Trophoblast cell (in vitro differentiated cells and primary cell): Measurements from ENCODE around the gene GASK1B.

Experiments used
- DNase-seq, 2 donors: peaks; one replicate each; pipeline ENCODE4 v3.0.0-alpha.2; 2016
- H2AFZ ChIP-seq: 2 replicates; pipeline ENCODE4 v1.6.1; 2013; ENCODE audit warnings: low read length, moderate library complexity, mild to moderate bottlenecking; ENCODE audit not compliant: insufficient read depth, poor library complexity
- H2AK5ac ChIP-seq: 2 replicates; pipeline ENCODE4 v1.6.1; 2013; ENCODE audit warnings: mild to moderate bottlenecking, low read length
- H2BK120ac ChIP-seq: 2 replicates; pipeline ENCODE4 v1.6.1; 2013; ENCODE audit warnings: low read length, mild to moderate bottlenecking, moderate library complexity; ENCODE audit not compliant: insufficient read depth, poor library complexity
- H2BK12ac ChIP-seq: 2 replicates; pipeline ENCODE4 v1.6.1; 2013; ENCODE audit warnings: mild to moderate bottlenecking, low read length, moderate library complexity
- H2BK5ac ChIP-seq: 2 replicates; pipeline ENCODE4 v1.6.1; 2013; ENCODE audit warnings: low read length, low read depth, moderate library complexity, mild to moderate bottlenecking; ENCODE audit not compliant: poor library complexity
- H3K14ac ChIP-seq: 2 replicates; pipeline ENCODE4 v1.6.1; 2013; ENCODE audit warnings: mild to moderate bottlenecking, low read length
- H3K18ac ChIP-seq: 2 replicates; pipeline ENCODE4 v1.6.1; 2013; ENCODE audit warnings: mild to moderate bottlenecking, low read length
- H3K23ac ChIP-seq: 2 replicates; pipeline ENCODE4 v1.6.1; 2013; ENCODE audit warnings: low read length
- H3K27ac ChIP-seq: 2 replicates; pipeline ENCODE4 v1.5.1; 2013; ENCODE audit warnings: low read depth, mild to moderate bottlenecking, inconsistent platforms, low read length, moderate library complexity
- H3K27me3 ChIP-seq: 2 replicates; pipeline ENCODE4 v1.6.1; 2013; ENCODE audit warnings: inconsistent platforms, mild to moderate bottlenecking, low read length, moderate library complexity; ENCODE audit not compliant: insufficient read depth
- H3K36me3 ChIP-seq, 2 experiments: 1 replicate in 1 of 2; 2 replicates in 1 of 2; pipeline ENCODE4 v1.6.1; 2013; ENCODE audit warnings: low read length in 2 of 2, mild to moderate bottlenecking in 2 of 2, moderate library complexity in 1 of 2; ENCODE audit not compliant: insufficient read depth in 2 of 2, control insufficient read depth in 1 of 2
- H3K4ac ChIP-seq: 2 replicates; pipeline ENCODE4 v1.6.1; 2013; ENCODE audit warnings: low read depth, mild to moderate bottlenecking, low read length, moderate library complexity
- H3K4me1 ChIP-seq, 2 experiments: 1 replicate in 1 of 2; 2 replicates in 1 of 2; pipeline ENCODE4 v1.6.1; 2013; ENCODE audit warnings: low read length in 2 of 2, mild to moderate bottlenecking in 2 of 2, moderate library complexity in 1 of 2; ENCODE audit not compliant: insufficient read depth in 2 of 2, control insufficient read depth in 1 of 2
- H3K4me2 ChIP-seq: 2 replicates; pipeline ENCODE4 v1.6.1; 2013; ENCODE audit warnings: inconsistent platforms, mild to moderate bottlenecking, low read length, moderate library complexity
- H3K4me3 ChIP-seq: 2 replicates; pipeline ENCODE4 v1.5.1; 2013; ENCODE audit warnings: mild to moderate bottlenecking, low read depth, low read length, inconsistent platforms
- H3K79me1 ChIP-seq: one replicate; pipeline ENCODE4 v1.6.1; 2013; ENCODE audit warnings: low read length
- H3K79me2 ChIP-seq: 2 replicates; pipeline ENCODE4 v1.6.1; 2013; ENCODE audit warnings: low read length, mild to moderate bottlenecking; ENCODE audit not compliant: control insufficient read depth, insufficient read depth, poor library complexity
- H3K9ac ChIP-seq: 2 replicates; pipeline ENCODE4 v1.6.1; 2013; ENCODE audit warnings: mild to moderate bottlenecking, low read length
- H3K9me3 ChIP-seq: 2 replicates; pipeline ENCODE4 v1.6.1; 2013; ENCODE audit warnings: low read depth, mild to moderate bottlenecking, control low read depth, inconsistent platforms, low read length; ENCODE audit not compliant: insufficient read depth
- H4K12ac ChIP-seq: 2 replicates; pipeline ENCODE4 v1.6.1; 2013; ENCODE audit warnings: low read depth, mild to moderate bottlenecking, low read length, moderate library complexity
- H4K8ac ChIP-seq: 2 replicates; pipeline ENCODE4 v1.6.1; 2013; ENCODE audit warnings: low read depth, mild to moderate bottlenecking, low read length, moderate library complexity
- H4K91ac ChIP-seq: one replicate; pipeline ENCODE4 v1.6.1; 2013; ENCODE audit warnings: low read depth, mild to moderate bottlenecking, low read length, moderate library complexity
- WGBS: extraction: QIAGEN DNeasy Blood & Tissue Kit; methylation state at CpG from one replicate; pipeline ENCODE4 v1.1.7; 2013; ENCODE audit warnings: missing lambda C conversion rate; ENCODE audit not compliant: insufficient read length, insufficient coverage; ENCODE audit errors: extremely low coverage; 5-methylcytosine and 5-hydroxymethylcytosine counted together

The GASK1B gene

DNA sequence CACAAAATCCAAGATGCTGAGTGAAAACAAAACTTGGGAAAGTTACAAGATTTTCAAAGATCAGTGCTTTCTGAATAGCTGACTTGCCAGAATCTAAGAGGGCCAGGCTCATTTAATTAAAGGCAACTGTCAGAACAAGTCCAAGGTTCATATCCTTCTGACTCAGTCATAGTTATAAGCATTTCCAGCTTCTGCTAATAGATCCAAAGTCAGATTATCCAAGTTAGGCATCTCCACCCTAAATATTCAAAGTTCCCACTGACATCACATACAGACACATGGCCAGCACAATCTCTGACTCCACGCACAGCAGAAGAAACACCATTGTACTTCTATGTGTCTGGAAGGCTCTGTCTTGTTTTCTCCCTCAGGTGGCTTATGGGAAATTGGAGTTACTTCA lies 41.8 kb downstream of the GASK1B start:
- no peak overlapping the region for H3K4me3 ChIP-seq
- H3K27ac ChIP-seq = no peak overlapping the region
- no peak overlapping the region for H4K91ac ChIP-seq
- H3K9ac ChIP-seq = no peak overlapping the region
- no peak overlapping the region for H2BK120ac ChIP-seq
- H2AFZ ChIP-seq = no peak overlapping the region
- H3K79me1 ChIP-seq = no peaks in the 10 kb centered on the region
- no peaks in the 10 kb centered on the region for H3K79me2 ChIP-seq
- H4K8ac ChIP-seq = no peak overlapping the region
- no peak for DNase-seq
- H4K12ac ChIP-seq = no peak overlapping the region
- H3K4me2 ChIP-seq = no peak overlapping the region
- H3K36me3 ChIP-seq = peaks cover 0 to 3% of the 10 kb centered on the region in 2 experiments
- no peak overlapping the region for H3K18ac ChIP-seq
- no peaks in the 10 kb centered on the region for H3K4me1 ChIP-seq
- H3K14ac ChIP-seq = no peak overlapping the region
- no peak overlapping the region for H2BK12ac ChIP-seq
- no peak overlapping the region for H3K4ac ChIP-seq
- H3K27me3 ChIP-seq = no peaks in the 10 kb centered on the region
- H2BK5ac ChIP-seq = no peak overlapping the region
- H3K9me3 ChIP-seq = no peaks in the 10 kb centered on the region
- H3K23ac ChIP-seq = no peak overlapping the region
- no CpG with 5 or more reads among the region's 1 CpG for WGBS
- H2AK5ac ChIP-seq = no peak overlapping the region

DNA sequence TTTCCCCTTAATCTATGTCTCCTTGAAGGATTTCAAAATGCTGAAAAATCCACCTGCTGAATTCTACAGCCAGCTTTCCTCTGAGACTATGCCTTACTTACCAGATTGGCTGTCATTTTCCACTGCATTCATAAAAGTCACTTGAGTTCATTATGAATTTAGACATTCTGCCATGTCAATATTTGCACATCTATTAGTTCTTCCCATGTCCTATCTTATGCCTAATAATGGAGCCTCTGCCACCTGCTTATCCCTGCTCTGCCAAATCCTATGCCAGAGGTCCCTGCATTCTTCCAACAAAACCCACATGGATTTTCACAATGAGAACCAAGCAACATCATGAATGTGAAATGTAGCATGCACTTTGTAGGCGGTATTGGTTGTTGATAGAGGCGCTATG lies 42.6 kb downstream of the GASK1B start:
- H3K23ac ChIP-seq = no peak overlapping the region
- H2AK5ac ChIP-seq = no peak overlapping the region
- no peak overlapping the region for H2AFZ ChIP-seq
- H2BK5ac ChIP-seq = no peak overlapping the region
- H4K8ac ChIP-seq = no peak overlapping the region
- no peak overlapping the region for H3K4me3 ChIP-seq
- no peaks in the 10 kb centered on the region for H3K9me3 ChIP-seq
- no peak for DNase-seq
- H3K4me2 ChIP-seq = no peak overlapping the region
- H3K4me1 ChIP-seq = no peaks in the 10 kb centered on the region
- no peak overlapping the region for H4K12ac ChIP-seq
- no peak overlapping the region for H4K91ac ChIP-seq
- H3K4ac ChIP-seq = no peak overlapping the region
- no peak overlapping the region for H3K27ac ChIP-seq
- H3K27me3 ChIP-seq = no peaks in the 10 kb centered on the region
- H3K14ac ChIP-seq = no peak overlapping the region
- H2BK12ac ChIP-seq = no peak overlapping the region
- no peaks in the 10 kb centered on the region for H3K79me1 ChIP-seq
- no CpG with 5 or more reads among the region's 2 CpGs for WGBS
- no peak overlapping the region for H2BK120ac ChIP-seq
- H3K79me2 ChIP-seq = no peaks in the 10 kb centered on the region
- H3K36me3 ChIP-seq = peaks cover 0 to 3% of the 10 kb centered on the region in 2 experiments
- H3K9ac ChIP-seq = no peak overlapping the region
- no peak overlapping the region for H3K18ac ChIP-seq

DNA sequence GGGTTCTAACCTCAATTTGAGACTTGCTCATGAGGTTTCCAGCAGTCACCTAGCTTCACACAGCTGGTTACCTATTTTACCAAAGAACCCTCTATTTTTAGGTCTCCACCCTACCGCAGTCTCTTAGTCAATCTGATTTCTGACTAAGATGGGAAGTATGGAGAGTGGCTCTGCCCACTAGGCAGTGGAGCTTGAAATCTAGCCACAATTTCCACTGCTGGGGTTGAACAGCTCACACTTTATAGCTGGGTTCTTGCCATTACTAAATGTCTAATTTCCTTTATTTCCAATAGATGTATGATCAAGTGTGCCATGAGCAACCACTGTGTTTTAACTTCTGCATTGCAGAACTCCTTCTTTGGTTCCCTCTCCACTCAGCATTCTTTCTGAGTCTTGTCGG lies 43.1 kb downstream of the GASK1B start:
- no peaks in the 10 kb centered on the region for H3K27me3 ChIP-seq
- H2BK5ac ChIP-seq = no peak overlapping the region
- no CpG with 5 or more reads among the region's 2 CpGs for WGBS
- H2BK120ac ChIP-seq = no peak overlapping the region
- H3K9me3 ChIP-seq = no peaks in the 10 kb centered on the region
- no peak overlapping the region for H2AFZ ChIP-seq
- no peak overlapping the region for H4K12ac ChIP-seq
- H3K18ac ChIP-seq = no peak overlapping the region
- H4K8ac ChIP-seq = no peak overlapping the region
- H3K4me1 ChIP-seq = no peaks in the 10 kb centered on the region
- H4K91ac ChIP-seq = no peak overlapping the region
- no peak for DNase-seq
- no peak overlapping the region for H3K4ac ChIP-seq
- no peak overlapping the region for H3K23ac ChIP-seq
- H3K79me1 ChIP-seq = no peaks in the 10 kb centered on the region
- no peak overlapping the region for H2AK5ac ChIP-seq
- no peak overlapping the region for H3K14ac ChIP-seq
- H3K36me3 ChIP-seq = peaks cover 0 to 3% of the 10 kb centered on the region in 2 experiments
- H3K4me2 ChIP-seq = no peak overlapping the region
- H2BK12ac ChIP-seq = no peak overlapping the region
- no peaks in the 10 kb centered on the region for H3K79me2 ChIP-seq
- H3K9ac ChIP-seq = no peak overlapping the region
- no peak overlapping the region for H3K27ac ChIP-seq
- H3K4me3 ChIP-seq = no peak overlapping the region

DNA sequence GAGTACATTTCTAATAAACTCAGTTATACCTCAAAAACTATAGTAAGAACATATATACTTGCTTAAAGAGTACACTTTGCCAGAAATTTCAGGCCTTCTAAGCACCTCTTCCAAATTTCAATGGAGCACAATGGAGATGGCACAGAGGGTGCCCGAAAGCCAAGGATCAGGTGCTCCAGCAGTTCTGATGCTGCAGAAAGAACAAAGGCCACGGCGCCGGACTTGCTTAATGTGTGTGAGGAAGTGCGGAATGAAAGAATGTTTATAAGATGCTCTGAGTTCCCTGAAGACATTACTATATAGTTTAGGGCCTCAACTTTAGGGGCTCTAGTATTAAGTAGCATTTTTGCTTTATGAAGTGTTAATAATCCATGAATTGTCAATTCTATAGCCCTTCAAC lies 44.3 kb downstream of the GASK1B start:
- WGBS = no CpG with 5 or more reads among the region's 5 CpGs
- H2AFZ ChIP-seq = no peak overlapping the region
- no peak overlapping the region for H3K14ac ChIP-seq

More for the DNA sequence above, 44.3 kb downstream of the GASK1B start:
- Histone ChIP-seq H3K4me3 (no peak overlapping the region), H3K79me1 (no peaks in the 10 kb centered on the region), H3K18ac (no peak overlapping the region), H3K27me3 (no peaks in the 10 kb centered on the region), H4K12ac (no peak overlapping the region), H4K8ac (no peak overlapping the region), H2BK120ac (no peak overlapping the region), H3K9ac (no peak overlapping the region), H3K36me3 (peaks cover 0 to 3% of the 10 kb centered on the region in 2 experiments), H2BK12ac (no peak overlapping the region), H3K4me2 (no peak overlapping the region), H3K79me2 (no peaks in the 10 kb centered on the region), H2AK5ac (no peak overlapping the region), H4K91ac (no peak overlapping the region), H3K9me3 (no peaks in the 10 kb centered on the region), H3K27ac (no peak overlapping the region), H3K23ac (no peak overlapping the region), H3K4ac (no peak overlapping the region), H2BK5ac (no peak overlapping the region), H3K4me1 (no peaks in the 10 kb centered on the region)
- no peak for DNase-seq
